ENCODE measurements around the gene ARHGDIB. TPM values are rescaled to one million over a fixed set of nuclear protein-coding genes. Genes with fewer than 3 reads are reported as not detected.

Gene ARHGDIB
- total RNA-seq, 1 experiment from 2014 or later = 4.3 TPM

DNA sequence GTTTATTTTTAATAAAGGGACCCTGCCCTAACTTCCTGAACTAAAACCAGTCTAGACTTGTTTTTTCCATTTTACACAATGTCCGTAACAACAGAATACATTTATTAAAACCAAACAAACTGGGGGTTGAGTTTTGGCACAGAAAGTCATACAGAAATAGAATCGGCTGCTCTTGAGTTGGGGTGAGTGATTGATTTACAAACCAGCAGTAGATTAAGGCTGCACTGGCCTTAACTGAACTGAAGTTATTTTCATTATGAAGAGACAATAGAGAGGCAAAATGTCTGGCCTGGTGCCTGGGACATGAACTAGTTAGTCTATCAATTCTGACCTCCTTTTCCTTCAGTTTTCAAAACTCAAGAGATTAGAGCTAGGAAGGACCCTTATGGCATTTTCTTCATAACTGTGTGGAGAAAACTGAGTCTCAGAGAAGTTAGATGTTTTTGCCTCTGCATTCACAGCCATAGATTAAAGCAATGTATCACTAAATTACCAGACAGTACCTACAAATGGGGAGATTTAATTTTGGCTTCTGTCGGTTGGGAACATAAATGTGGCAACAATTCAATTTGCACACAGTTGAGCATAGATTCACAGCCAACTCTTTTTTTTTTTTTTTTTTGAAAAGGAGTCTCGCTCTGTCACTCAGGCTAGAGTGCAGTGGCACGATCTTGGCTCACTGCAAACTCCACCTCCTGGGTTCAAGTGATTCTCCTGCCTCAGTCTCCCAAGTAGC, 56.0 kb downstream of the ARHGDIB start:
- RAD21 ChIA-PET (ENCODE audit: low non-redundant PET in 1 of 2, low total read pairs in 2 of 2, uncharacterized antibody in 2 of 2, unreplicated experiment in 2 of 2) = no interaction called here
- POLR2A ChIA-PET = no interaction called here
- Histone ChIP-seq H3K4me3 (replicated peaks in 1 of 2; ENCODE audit: low read depth in 1 of 2, low read length in 2 of 2) (no peak overlapping the region), H3K4me2 (ENCODE audit: low read length) (no peak overlapping the region), H3K79me2 (ENCODE audit: insufficient read depth, low read length) (no peaks in the 10 kb centered on the region), H3K36me3 (ENCODE audit: control insufficient read depth in 1 of 2, insufficient read depth in 2 of 2, low read length in 2 of 2) (no peaks in the 10 kb centered on the region), H3K4me1 (ENCODE audit: control insufficient read depth in 1 of 2, insufficient read depth in 2 of 2, low read length in 2 of 2) (peaks cover 0 to 11% of the 10 kb centered on the region in 2 experiments; a peak in 2 of 4 replicates), H2AFZ (ENCODE audit: low read depth, low read length, poor library complexity, severe bottlenecking) (no peak overlapping the region), H3K9ac (ENCODE audit: low read length) (no peak overlapping the region), H3K27me3 (ENCODE audit: insufficient read depth, low read length) (no peaks in the 10 kb centered on the region), H3K27ac (ENCODE audit: low read depth, low read length) (no peak overlapping the region), H4K20me1 (ENCODE audit: insufficient read depth) (no peaks in the 10 kb centered on the region), H3K9me2 (ENCODE audit: insufficient read depth) (no peaks in the 10 kb centered on the region), H3K9me3 (ENCODE audit: control insufficient read depth in 1 of 2, insufficient read depth in 1 of 2, low read depth in 1 of 2, low read length in 2 of 2) (no peaks in the 10 kb centered on the region)
- DNase-seq (ENCODE audit: low read depth, low spot score) (no peak), ATAC-seq (no peak)
- TF ChIP-seq YY1 (IDR thresholded peaks at IDR 0.05; ENCODE audit: extremely low read depth, insufficient replicate concordance, low read depth, low read length) (no peak), EGR1 (IDR thresholded peaks at IDR 0.05; ENCODE audit: low read depth) (no peak), TCF7L2 (IDR thresholded peaks at IDR 0.05; ENCODE audit: borderline replicate concordance, extremely low read depth, insufficient read depth, insufficient read length) (no peak), POLR2A (IDR thresholded peaks at IDR 0.05; ENCODE audit: borderline replicate concordance, extremely low read depth, insufficient read depth, insufficient read length) (no peak), MAX (IDR thresholded peaks at IDR 0.05) (no peak), EZH2phosphoT487 (IDR thresholded peaks at IDR 0.05; ENCODE audit: borderline replicate concordance) (no peak), SP1 (IDR thresholded peaks at IDR 0.05; ENCODE audit: low read depth) (no peak)
- TF ChIP-seq, protein P1, sequence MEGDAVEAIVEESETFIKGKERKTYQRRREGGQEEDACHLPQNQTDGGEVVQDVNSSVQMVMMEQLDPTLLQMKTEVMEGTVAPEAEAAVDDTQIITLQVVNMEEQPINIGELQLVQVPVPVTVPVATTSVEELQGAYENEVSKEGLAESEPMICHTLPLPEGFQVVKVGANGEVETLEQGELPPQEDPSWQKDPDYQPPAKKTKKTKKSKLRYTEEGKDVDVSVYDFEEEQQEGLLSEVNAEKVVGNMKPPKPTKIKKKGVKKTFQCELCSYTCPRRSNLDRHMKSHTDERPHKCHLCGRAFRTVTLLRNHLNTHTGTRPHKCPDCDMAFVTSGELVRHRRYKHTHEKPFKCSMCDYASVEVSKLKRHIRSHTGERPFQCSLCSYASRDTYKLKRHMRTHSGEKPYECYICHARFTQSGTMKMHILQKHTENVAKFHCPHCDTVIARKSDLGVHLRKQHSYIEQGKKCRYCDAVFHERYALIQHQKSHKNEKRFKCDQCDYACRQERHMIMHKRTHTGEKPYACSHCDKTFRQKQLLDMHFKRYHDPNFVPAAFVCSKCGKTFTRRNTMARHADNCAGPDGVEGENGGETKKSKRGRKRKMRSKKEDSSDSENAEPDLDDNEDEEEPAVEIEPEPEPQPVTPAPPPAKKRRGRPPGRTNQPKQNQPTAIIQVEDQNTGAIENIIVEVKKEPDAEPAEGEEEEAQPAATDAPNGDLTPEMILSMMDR (IDR thresholded peaks at IDR 0.05 in 2 of 3, conservative IDR thresholded peaks at IDR 0.05 in 1 of 3; ENCODE audit: borderline replicate concordance in 1 of 3, insufficient read depth in 1 of 3, low read depth in 2 of 3, low read length in 2 of 3) = no peak
- intact Hi-C loops (cut with micrococcal nuclease) = no loop called here
- CTCF ChIA-PET = no interaction called here
- BruUV-seq (replicated peaks) = no TSS peak
